ENCODE measurements around the gene CYP2D6.
"Not testable (repeated sequence)": the region's sequence is repeated elsewhere in the genome, so short reads cannot be mapped to it uniquely, and the experiment has no call there.

CYP2D6 gene

GRCh38 chr22:42134100-42135020 lies 3.8 kb upstream of the CYP2D6 start:
- no peak for DNase-seq (ENCODE audit: low read depth)

GRCh38 chr22:42132457-42132856 lies 1.8 kb upstream of the CYP2D6 start:
- DNase-seq (ENCODE audit: low read depth) = no peak

GRCh38 chr22:42131562-42131961 lies 952 bp upstream of the CYP2D6 start:
- no peak for DNase-seq (ENCODE audit: low read depth)

- DNase-seq (ENCODE audit: low read depth) = not testable (repeated sequence)
Observed at GRCh38 chr22:42130182-42130581, 428 bp downstream of the CYP2D6 start.

GRCh38 chr22:42128776-42129694 lies 1.6 kb downstream of the CYP2D6 start:
- DNase-seq (ENCODE audit: low read depth) = not testable (repeated sequence)

- DNase-seq (ENCODE audit: low read depth) = not testable (repeated sequence)
Observed at GRCh38 chr22:42128007-42128406, 2.6 kb downstream of the CYP2D6 start.

- no peak for DNase-seq (ENCODE audit: low read depth)
Observed at GRCh38 chr22:42127606-42128005, 3.0 kb downstream of the CYP2D6 start.

GRCh38 chr22:42123529-42123928 lies 7.1 kb downstream of the CYP2D6 start:
- DNase-seq (ENCODE audit: low read depth) = not testable (repeated sequence)

- not testable (repeated sequence) for DNase-seq (ENCODE audit: low read depth)
Observed at GRCh38 chr22:42120231-42121021, 10.2 kb downstream of the CYP2D6 start.

- DNase-seq (ENCODE audit: low read depth) = no peak
Observed at GRCh38 chr22:42116848-42117424, 13.7 kb downstream of the CYP2D6 start.

- not testable (repeated sequence) for DNase-seq (ENCODE audit: low read depth)
Observed at GRCh38 chr22:42115420-42115830, 15.2 kb downstream of the CYP2D6 start.

- DNase-seq (ENCODE audit: low read depth) = no peak
Observed at GRCh38 chr22:42114721-42115120, 15.9 kb downstream of the CYP2D6 start.

GRCh38 chr22:42112793-42113192 lies 17.8 kb downstream of the CYP2D6 start:
- not testable (repeated sequence) for DNase-seq (ENCODE audit: low read depth)

GRCh38 chr22:42111798-42112197 lies 18.8 kb downstream of the CYP2D6 start:
- no peak for DNase-seq (ENCODE audit: low read depth)

- DNase-seq (ENCODE audit: low read depth) = no peak
Observed at GRCh38 chr22:42108848-42109247, 21.8 kb downstream of the CYP2D6 start.

GRCh38 chr22:42104332-42104860 lies 26.2 kb downstream of the CYP2D6 start:
- not testable (repeated sequence) for DNase-seq (ENCODE audit: low read depth)

- DNase-seq (ENCODE audit: low read depth) = no peak
Observed at GRCh38 chr22:42101199-42101598, 29.4 kb downstream of the CYP2D6 start.

- DNase-seq (ENCODE audit: low read depth) = no peak
Observed at GRCh38 chr22:42091455-42091782, 39.2 kb downstream of the CYP2D6 start.

- peak; percentile 90 for DNase-seq (ENCODE audit: low read depth)
Observed at GRCh38 chr22:42090596-42091454, 39.8 kb downstream of the CYP2D6 start, which contains the start of gene NDUFA6. NDUFA6 (minus strand) TSS chr22:42090772; CDS start chr22:42090744, 28 bp downstream.

- no peak for DNase-seq (ENCODE audit: low read depth)
Observed at GRCh38 chr22:42086051-42086450, 44.6 kb downstream of the CYP2D6 start.
